ENCODE measurements around the gene SORL1.

Gene SORL1

GRCh38 chr11:121514432-121515334, 62.6 kb downstream of the SORL1 start:
- DNase-seq = peak; percentile 80

DNA sequence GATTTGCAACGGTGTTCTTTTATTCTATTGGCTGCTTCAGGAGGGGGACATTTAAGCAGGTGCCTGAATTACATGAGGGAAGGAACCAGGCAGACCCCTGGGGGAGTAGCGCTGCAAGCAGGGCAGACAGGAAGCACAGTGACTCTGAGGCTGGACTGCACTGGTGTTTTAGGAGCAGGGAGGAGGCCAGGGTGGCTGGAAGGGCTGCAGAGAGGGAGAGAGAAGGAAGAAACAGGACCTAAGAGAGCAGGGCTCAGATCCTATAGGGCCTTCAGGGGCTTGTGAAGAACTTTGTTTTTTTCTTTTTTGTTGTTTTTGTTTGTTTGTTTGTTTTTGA, 63.2 kb downstream of the SORL1 start:
- peak; percentile 8 for DNase-seq

DNA sequence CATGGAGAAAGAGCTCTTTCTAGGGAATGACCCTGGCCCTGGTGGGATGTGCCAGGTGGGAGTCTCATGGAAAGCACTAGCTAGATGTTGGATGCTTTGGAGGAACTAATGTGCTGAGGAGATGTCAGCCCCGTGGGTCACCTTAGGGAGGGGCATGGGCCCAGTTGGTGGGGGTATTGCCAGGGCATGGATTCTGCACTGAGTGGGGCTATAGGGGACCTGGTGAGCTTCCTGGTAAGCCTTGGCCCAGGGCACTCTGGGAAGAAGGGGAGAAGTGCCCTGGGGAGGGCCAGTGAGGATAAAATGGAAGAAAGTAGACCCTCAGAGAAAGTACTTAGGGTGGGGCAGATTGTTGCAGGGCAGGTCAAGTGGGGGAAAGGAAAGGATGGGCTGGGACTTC, 65.9 kb downstream of the SORL1 start:
- DNase-seq = no peak

DNA sequence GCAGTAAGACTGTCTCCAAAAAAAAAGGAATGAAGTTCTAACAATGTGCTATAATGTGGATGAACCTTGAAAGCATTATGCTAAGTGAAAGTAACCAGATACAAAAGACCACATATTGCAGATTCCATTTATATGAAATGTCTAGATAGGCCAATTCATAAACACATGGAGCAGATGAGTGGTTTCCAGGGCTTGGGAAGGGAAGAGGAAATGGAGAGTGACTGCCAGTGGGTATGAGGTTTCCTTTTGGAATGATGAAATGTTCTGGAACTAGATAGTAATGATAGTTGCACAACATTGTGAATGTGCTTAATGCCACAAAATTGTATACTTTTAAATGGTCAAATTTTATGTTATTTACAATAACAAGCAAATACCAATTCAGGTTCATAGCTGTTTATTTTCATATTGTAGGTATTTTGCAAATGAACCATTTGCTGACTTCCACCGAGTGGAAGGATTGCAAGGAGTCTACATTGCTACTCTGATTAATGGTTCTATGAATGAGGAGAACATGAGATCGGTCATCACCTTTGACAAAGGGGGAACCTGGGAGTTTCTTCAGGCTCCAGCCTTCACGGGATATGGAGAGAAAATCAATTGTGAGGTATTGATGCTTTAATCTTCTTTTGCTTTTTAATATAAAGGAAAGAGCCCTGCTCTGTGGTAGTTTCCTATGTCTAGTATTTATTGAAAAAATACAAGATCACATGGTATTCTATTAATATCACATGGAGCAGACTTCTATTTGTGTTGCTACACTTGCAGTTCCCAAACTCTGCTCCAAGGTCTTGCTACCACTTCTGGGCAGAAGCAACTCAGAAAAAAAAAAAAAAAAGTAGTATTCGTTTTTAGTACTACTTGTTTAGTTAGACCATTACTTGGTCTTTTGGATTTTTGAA, 68.4 kb downstream of the SORL1 start:
- DNase-seq = no peak

DNA sequence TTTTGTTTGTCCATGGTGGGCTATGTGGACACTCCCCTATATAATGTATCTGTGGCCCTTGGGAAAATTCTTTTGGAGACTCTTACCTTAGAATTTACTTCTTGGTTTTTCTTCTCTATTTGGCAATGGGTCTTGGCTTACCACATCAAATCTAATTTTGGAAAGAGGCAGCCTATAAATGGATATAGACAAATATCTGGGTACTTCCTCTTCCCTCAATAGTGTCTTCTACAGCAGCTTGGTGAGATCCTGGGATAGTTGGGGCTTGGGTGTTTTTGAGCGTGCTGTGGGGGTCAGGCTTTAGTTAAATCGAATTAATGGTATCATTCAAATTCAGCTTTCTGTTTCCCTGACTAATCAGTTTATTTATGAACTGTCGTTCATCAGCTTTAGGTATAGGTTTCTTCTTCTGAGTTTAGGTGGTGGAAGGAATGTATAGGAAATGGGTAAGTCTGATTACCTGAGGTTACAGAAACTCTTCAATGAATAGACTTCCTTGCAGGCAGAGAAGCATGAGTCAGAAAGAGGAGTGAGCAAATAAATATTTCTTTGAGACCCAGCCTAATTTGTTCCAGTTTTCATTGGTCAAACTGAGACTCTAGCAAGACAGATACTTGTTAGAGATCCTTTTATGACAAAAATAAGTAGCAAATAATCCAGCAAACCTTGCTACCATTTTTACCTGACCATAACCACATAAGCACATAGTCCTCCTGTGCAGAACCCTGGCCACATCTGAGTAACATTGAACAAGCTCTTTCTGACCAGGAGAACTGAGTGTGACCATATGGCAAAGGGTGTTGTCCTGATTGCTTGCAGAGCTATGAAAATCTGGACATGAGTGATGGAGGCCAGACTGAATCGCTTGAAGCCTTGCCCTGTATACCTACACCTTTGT, 69.3 kb downstream of the SORL1 start:
- DNase-seq = no peak

DNA sequence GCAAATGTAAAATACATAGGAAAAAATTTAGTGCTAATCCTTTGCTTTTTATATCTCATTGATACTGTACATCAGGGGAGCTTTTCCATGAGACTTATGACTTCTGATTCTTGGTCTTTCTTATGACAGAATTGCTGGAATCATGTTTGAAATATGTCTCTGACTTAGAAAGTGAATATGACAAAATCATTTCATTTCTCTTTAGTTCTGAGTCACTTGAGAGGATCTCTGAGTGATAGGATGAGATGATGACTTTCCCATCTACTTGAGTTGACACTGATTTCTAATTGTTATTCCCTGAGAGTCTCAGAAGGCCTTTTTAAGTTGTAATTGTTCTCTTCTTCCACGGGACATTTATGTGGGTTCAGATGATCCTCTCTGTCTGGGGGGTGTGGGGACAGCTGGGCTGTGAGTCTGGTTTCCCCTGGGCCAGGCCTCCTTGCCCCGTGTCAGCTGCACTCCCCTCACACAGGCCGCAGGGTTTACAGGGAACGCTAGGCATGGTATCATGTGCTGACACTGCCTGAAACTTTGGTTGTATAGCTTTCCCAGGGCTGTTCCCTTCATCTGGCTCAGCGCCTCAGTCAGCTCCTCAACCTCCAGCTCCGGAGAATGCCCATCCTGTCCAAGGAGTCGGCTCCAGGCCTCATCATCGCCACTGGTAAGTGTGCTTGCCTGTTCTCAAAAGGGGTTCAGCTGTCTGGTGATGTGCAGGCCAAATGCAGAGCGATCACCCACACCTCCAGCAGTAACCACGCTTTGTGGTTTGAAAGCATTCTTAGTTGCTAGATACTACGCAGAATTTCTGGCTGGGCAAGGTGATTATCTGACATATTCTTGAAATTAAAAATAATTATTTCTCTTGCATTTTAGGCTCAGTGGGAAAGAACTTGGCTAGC, 70.2 kb downstream of the SORL1 start:
- DNase-seq = no peak

DNA sequence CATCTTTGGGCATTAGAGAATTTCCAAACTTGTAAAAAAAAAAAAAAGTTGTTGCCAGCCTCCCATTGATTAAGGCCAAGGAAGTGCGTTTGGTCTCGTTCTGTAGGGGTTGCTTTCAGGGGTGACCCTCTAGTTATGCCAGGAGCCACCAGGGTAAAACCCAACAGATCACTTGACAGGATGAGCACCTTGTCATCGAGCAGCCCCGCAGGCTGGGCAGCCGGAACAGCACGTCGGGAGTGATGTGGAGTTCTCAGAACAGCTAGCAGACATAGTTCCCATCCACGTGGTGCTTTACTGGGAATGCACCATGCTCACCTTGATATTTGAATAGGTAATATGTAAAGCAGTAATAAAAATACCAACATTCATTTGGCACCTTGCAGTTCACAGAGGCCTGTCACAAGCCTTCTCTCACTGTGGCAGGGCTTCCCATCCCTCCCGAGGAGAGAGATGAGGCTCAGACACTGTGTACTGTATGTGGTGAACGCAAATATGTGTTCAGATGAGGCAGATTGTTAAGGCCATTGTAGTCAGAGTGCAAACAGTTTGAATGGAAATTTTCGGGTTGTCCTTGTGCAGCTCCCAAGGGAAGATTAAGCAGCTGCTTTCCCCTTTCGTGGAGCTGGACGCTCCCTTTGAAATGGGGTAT, 71.6 kb downstream of the SORL1 start:
- DNase-seq = peak; percentile 1

- DNase-seq = no peak
These were observed 72.1 kb downstream of the SORL1 start for GRCh38 chr11:121524233-121524631.

GRCh38 chr11:121525376-121525775, 73.3 kb downstream of the SORL1 start:
- no peak for DNase-seq

DNA sequence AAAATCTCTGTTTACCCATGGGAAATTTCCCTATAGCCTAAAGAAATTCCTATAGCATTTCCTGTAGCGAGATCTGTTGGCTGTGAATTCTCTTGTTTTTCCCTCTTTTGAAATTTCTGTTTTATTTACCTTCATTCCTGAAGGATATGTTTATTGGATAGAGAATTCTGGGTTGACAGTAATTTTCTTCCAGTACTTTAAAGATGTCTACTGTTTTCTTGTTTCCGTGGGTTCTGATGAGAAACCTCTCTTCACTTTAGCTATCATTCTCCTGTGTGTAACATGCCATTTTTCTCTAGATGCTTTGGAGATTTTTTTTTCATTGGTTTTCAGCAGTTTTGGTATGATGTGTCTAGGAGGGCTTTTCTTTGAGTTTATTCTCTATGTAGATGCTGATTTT, 78.1 kb downstream of the SORL1 start:
- DNase-seq = no peak

DNA sequence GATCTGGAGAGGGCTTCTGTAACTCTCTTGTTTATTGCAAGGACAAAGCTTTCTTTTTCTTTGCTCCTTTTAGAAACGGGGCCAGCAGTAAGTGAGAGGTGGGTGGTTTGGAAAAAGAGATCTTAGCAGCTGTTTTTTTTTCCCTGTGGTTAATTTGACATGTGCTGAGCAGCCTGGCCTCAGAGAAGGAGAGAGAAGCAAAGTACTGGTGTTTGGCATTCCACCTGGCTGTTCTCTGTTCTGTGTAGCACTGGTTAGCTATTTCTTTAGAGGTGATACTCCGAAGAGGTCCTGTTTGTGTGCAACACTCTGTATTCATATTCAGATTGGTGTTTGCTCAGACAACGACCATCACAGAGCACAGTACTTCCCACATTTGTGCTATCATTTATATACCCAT, 81.5 kb downstream of the SORL1 start:
- DNase-seq = no peak

- DNase-seq = no peak
These were observed 82.3 kb downstream of the SORL1 start for GRCh38 chr11:121534131-121535093.

DNA sequence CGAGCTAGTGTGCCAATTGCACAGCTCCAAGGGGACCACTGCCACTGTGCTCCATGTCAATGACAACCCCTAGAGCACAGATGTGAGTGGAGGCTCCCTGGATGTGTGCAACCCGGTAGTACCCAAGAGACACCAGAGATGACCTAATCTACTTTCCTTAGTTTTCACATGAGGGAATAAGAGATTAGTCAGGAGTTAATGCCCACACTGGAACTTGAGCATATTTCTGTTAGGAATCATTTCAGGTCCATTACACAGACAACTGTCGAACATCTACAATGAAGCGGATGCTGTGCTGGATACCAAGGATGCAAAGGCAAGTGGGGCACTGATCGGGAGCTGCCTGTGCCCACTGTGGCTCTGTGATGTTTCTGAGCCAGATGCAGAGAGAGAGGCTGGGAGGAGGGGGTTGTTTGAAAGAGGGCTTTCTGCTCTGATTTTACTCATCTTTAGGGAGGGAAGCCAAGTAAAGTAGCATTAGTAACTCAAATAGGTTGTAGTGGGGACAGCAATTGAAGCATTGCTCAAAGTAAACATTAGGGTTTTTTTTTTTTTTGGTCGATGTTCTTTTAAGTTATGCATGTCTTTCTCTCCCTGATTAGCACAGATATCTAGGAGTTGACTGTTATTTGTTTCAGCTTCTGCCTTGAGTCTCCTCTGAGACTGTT, 83.1 kb downstream of the SORL1 start:
- DNase-seq = no peak

- no peak for DNase-seq
These were observed 84.0 kb downstream of the SORL1 start for GRCh38 chr11:121536126-121536525.

GRCh38 chr11:121538054-121538453, 85.9 kb downstream of the SORL1 start:
- DNase-seq = no peak

- DNase-seq = no peak
These were observed 86.9 kb downstream of the SORL1 start for GRCh38 chr11:121539000-121539399.

DNA sequence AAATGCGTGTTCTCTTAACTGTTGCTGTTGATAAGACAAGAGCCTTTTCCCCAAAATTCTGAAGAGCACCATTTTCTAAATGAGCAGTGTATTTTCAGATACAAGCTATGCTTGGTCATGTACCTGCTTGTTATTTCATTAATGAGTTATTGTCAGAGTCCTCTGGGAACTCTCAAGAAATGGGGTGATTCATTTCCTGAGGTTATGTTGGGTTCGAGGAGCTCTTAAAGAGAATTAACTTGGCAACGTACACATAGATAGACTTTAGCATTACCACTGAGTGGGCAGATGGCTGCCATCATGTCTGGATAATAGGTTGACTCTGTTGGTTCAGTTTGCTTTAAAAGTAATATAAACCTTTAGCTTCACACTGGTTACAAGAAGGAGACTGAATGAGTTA, 88.5 kb downstream of the SORL1 start:
- no peak for DNase-seq

GRCh38 chr11:121543836-121544380, 91.8 kb downstream of the SORL1 start:
- DNase-seq = no peak

GRCh38 chr11:121544956-121545355, 92.8 kb downstream of the SORL1 start:
- DNase-seq = no peak
